ENCODE results near the gene LIG3.
"Not testable (repeated sequence)": the region's sequence is repeated elsewhere in the genome, so short reads cannot be mapped to it uniquely, and the experiment has no call there.

The LIG3 gene

GRCh38 chr17:34998205-34998604 is 17.9 kb downstream of the LIG3 start:
- H3K4me1 ChIP-seq: peaks cover 20% of the 10 kb centered on the region
- peak overlapping the region; percentile 74 for H3K27ac ChIP-seq
- no peak overlapping the region for H2AFZ ChIP-seq
- no peaks in the 10 kb centered on the region for H3K27me3 ChIP-seq (ENCODE audit: control insufficient read depth, insufficient read depth, low read length)
- H3K9ac ChIP-seq: no peak overlapping the region
- H3K79me2 ChIP-seq: no peaks in the 10 kb centered on the region
- peak; percentile 71 for TF ChIP-seq CTCF (IDR thresholded peaks at IDR 0.05)
- H3K9me3 ChIP-seq (ENCODE audit: control insufficient read depth, low read length): no peaks in the 10 kb centered on the region
- H3K4me3 ChIP-seq (ENCODE audit: low read depth, low read length): no peak overlapping the region
- no peaks in the 10 kb centered on the region for H3K36me3 ChIP-seq (ENCODE audit: control insufficient read depth, insufficient read depth, low read length)
- H3K4me2 ChIP-seq (ENCODE audit: low read length): no peak overlapping the region

- Histone ChIP-seq H3K4me3 (ENCODE audit: low read depth, low read length) (no peak overlapping the region), H3K9ac (no peak overlapping the region), H3K36me3 (ENCODE audit: control insufficient read depth, insufficient read depth, low read length) (no peaks in the 10 kb centered on the region), H2AFZ (no peak overlapping the region), H3K27me3 (ENCODE audit: control insufficient read depth, insufficient read depth, low read length) (no peaks in the 10 kb centered on the region), H3K9me3 (ENCODE audit: control insufficient read depth, low read length) (no peaks in the 10 kb centered on the region), H3K4me1 (peaks cover 20% of the 10 kb centered on the region), H3K27ac (no peak overlapping the region), H3K4me2 (ENCODE audit: low read length) (no peak overlapping the region), H3K79me2 (no peaks in the 10 kb centered on the region)
- no peak for TF ChIP-seq CTCF (IDR thresholded peaks at IDR 0.05)
Observed at GRCh38 chr17:34999456-34999855, 19.1 kb downstream of the LIG3 start.

- H3K4me1 ChIP-seq: peaks cover 20% of the 10 kb centered on the region
- H3K4me3 ChIP-seq (ENCODE audit: low read depth, low read length); H2AFZ ChIP-seq; H3K27ac ChIP-seq; H3K9ac ChIP-seq; H3K27me3 ChIP-seq (ENCODE audit: control insufficient read depth, insufficient read depth, low read length); H3K4me2 ChIP-seq (ENCODE audit: low read length); H3K79me2 ChIP-seq; H3K36me3 ChIP-seq (ENCODE audit: control insufficient read depth, insufficient read depth, low read length); H3K9me3 ChIP-seq (ENCODE audit: control insufficient read depth, low read length): not testable (repeated sequence)
Observed at GRCh38 chr17:35000965-35001364, 20.7 kb downstream of the LIG3 start.

GRCh38 chr17:35001549-35001948 is 21.2 kb downstream of the LIG3 start:
- Histone ChIP-seq H3K9me3 (ENCODE audit: control insufficient read depth, low read length) (no peaks in the 10 kb centered on the region), H3K9ac (no peak overlapping the region), H3K36me3 (ENCODE audit: control insufficient read depth, insufficient read depth, low read length) (no peaks in the 10 kb centered on the region), H2AFZ (no peak overlapping the region), H3K4me3 (ENCODE audit: low read depth, low read length) (no peak overlapping the region), H3K4me1 (peaks cover 20% of the 10 kb centered on the region), H3K79me2 (no peaks in the 10 kb centered on the region), H3K27me3 (ENCODE audit: control insufficient read depth, insufficient read depth, low read length) (no peaks in the 10 kb centered on the region), H3K27ac (no peak overlapping the region), H3K4me2 (ENCODE audit: low read length) (no peak overlapping the region)
- no peak for TF ChIP-seq CTCF (IDR thresholded peaks at IDR 0.05)

GRCh38 chr17:35002876-35003551 is 22.7 kb downstream of the LIG3 start:
- no peak overlapping the region for H3K4me2 ChIP-seq (ENCODE audit: low read length)
- no peaks in the 10 kb centered on the region for H3K9me3 ChIP-seq (ENCODE audit: control insufficient read depth, low read length)
- no peak overlapping the region for H3K4me3 ChIP-seq (ENCODE audit: low read depth, low read length)
- no peak overlapping the region for H3K9ac ChIP-seq
- no peaks in the 10 kb centered on the region for H3K36me3 ChIP-seq (ENCODE audit: control insufficient read depth, insufficient read depth, low read length)
- H3K27ac ChIP-seq: no peak overlapping the region
- TF ChIP-seq CTCF (IDR thresholded peaks at IDR 0.05): no peak
- no peaks in the 10 kb centered on the region for H3K79me2 ChIP-seq
- peaks cover 7% of the 10 kb centered on the region for H3K4me1 ChIP-seq
- H2AFZ ChIP-seq: no peak overlapping the region
- no peaks in the 10 kb centered on the region for H3K27me3 ChIP-seq (ENCODE audit: control insufficient read depth, insufficient read depth, low read length)

Data from parathyroid adenoma (tissue), 2 donors.